Right hindlimb (tissue), 1 donor: ENCODE data around the gene CLDN5.

Source experiments
- DNase-seq: peaks from one replicate; pipeline ENCODE4 v3.0.0-alpha.2; 2018

Gene CLDN5

DNA sequence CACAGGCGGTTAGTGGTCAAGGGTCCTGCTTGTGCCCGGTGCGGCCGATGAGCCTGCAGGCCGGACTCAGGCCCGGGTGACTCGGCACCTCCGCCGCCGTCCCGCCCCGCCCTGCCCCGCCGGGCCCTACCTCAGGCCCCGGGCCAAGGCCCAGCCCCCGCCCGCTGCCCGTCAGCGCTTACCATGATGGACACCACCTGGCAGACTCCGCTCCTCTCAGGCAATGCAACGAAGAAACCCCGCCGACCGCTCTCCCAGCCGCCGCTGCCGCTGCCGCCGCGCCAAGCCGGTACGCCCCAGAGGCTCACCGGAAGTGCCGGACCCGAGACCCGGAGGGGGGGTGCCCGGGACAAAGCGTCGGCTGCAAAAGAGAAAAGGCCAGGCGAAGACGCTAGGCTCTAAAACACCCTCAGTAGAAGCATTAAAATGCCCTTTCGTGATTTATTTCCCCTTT is 45.3 kb downstream of the CLDN5 start, which contains the start of gene UFD1:
Gene UFD1, minus strand, starts transcription at position 293 of the 454 bp plus-strand sequence. Its CDS starts 108 bp downstream, at position 185.
- peak; percentile 88 for DNase-seq

DNA sequence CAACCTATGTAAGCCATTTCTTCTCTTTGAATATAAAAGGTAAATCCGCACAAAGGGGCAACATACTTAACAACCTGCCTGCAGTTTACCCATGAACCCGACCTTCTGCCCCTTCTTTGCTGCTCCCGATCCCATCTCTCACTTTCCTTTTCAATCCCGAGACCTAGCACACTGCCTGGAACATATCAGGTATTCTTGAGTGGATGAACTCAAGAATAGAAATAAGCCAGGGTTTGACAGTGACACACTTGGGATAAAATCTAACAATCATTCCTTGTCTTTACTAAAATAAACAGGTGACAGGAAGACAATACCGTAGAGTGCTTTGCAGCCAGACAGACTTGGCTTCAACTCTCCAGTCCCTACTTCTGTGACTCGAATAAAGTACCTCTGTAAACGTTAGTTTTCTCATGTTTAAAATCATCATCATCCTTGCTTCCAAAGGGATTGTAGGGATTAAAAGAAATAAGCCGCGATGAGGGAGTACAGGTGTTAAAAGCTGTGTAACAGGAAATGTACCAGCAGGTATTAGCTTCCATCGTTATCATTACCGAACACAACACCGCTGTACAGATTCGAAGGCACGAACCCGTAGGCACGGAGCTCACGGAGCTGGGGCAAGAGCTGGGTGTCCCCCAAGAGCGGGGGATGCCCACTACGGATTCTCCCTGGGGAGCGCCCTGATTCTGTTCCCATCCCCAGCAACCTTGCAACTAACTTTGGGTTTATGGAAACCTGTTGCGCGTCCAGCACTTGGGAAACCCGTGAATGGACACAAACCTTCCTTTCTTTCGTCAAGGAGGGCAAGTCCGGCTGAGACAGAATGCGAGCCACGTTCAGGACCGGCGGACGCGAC is 45.9 kb downstream of the CLDN5 start:
- no peak for DNase-seq

DNA sequence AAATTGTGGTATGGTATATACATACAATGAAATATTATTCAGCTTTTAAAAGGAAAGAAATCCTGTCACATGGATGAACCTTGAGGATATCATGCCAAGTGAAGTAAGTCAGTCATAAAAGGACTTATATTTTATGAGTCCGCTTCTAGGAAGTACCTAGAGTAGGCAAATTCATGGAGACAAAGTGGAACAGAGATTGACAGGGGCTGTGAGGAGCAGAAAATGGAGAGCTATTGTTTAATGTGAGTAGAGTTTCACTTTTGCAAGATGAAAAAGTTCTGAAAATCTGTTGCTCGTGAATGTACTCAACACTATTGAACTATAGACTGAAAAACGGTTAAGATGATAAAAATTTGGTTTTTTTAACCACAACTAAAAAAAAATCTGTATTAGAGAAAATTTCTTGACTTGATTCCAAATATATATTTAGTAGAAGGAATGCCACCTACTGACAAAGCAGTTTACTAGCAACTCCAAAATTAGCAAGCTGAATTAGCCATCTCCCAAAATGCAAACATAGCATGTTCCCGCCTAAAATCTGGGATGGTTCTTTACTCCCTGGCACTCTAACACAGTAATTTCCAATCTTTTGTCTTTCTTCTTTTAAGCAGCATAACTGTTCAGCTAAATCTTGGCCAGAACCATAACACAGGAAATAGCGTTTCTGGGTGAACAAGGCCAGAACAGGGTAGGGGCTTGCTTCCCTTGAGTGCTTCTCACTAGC is 46.7 kb downstream of the CLDN5 start:
- no peak for DNase-seq

DNA sequence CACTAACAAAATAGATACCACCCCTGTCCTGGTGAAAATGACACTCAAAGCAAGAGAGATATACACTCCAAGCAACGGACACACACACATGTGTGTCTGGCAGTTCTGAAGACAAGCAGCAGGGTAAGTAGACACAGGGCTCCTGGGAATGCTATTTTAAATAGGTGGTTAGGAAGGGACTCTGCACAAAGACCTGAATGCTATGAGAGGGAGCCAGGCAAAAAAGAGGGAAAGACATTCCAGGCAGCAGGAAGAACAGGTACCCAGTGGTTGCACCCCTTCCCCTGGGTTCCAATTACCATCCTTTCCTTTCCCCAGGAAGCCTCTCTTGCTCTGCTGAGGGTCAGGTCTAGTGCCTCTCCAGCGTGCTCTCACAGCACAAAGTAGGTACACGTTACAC is 48.2 kb downstream of the CLDN5 start:
- no peak for DNase-seq

DNA sequence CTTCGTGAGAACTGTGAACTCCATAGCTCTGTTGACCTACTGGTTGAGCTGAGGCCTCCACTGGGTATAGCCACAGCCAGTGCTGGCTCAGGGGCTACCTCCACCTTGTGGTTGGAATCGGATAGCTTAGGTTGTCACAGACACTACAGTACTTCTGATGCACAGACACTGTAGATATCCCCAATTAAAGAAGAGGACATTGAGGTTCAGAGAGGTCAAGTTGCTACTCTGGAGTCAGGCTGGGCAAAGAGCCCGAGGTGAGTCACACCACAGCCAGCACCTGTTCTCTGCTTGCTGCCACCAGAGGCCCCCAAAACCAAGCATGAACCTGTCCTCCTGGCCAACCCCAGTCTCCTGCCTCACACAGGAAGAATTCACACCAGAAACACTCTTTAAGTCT is 50.6 kb downstream of the CLDN5 start:
- no peak for DNase-seq
